GM18508 (cell line): ENCODE measurements around the gene PHKG2.

Experiments used
- ATAC-seq: cut with Tn5 transposase; IDR thresholded peaks from one replicate; pipeline ENCODE4 v1.9.1; 2021; ENCODE audit warnings: moderate number of reproducible peaks; ENCODE audit not compliant: insufficient read depth, unreplicated experiment

Gene PHKG2

DNA sequence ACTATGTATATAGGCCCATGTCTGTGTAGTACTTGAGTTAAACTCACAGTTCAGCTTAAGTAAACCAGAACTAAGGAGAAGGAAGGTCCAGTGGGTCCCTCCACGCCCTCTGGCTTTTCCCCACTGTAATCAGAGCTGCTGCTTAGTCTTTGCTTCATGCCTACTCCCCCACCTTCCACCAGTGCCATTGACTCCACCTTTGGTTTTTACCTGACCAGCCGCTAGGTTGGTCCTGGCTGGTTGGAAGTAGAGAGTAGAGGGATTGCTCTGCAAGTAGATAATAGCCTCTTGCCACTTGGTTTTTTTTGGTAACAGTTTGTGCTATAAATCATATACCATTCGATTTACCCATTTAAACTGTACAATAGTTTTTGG, 22.8 kb upstream of the PHKG2 start:
- no peak for ATAC-seq

DNA sequence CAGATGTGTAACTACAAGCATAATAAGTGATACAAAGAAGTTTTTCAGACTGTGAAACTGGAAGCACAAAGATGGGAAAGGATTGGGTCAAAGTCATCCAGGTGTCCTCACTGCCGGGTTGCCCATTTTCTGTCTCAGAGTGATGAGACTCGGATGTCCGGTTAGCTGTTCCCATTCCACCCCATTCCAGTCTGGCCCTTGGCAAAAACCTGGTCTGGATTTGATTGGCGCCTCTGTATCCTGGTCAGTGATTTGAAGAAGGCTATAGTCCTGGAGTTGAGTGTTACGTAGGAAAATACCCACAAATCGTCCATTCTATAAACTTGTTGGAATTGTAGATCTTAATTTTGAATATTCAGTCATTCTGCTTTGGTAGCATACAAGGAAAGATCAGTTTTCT, 19.9 kb upstream of the PHKG2 start:
- no peak for ATAC-seq

DNA sequence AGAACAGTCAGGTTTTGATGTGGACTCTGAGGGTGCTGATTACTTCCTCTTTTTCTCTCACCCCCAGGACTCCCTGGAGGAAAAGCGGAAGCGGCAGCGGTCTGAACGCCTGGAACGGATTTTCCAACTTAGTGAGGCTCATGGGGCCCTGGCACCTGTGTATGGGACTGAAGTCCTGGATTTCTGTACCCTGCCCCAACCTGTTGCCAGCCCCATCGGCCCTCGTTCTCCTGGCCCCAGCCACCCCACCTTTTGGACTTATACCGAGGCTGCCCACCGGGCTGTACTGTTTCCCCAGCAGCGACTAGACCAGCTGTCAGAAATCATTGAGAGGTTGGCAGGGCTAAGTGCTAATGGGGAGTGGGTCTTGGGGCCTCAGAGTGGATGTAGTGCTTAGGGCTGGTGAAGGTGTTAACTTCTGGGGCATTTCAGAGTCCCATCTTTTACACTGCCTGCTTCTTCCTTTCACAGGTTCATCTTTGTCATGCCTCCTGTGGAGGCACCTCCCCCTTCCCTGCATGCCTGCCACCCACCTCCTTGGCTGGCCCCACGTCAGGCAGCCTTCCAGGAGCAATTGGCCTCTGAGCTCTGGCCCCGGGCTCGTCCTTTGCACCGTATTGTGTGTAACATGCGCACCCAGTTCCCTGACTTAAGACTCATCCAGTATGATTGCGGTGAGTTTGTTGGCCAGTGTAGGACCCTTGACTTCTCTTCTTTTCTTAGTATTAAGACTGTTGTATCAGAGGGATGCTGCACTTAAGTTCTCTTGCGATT, 19.1 kb upstream of the PHKG2 start:
- no peak for ATAC-seq

DNA sequence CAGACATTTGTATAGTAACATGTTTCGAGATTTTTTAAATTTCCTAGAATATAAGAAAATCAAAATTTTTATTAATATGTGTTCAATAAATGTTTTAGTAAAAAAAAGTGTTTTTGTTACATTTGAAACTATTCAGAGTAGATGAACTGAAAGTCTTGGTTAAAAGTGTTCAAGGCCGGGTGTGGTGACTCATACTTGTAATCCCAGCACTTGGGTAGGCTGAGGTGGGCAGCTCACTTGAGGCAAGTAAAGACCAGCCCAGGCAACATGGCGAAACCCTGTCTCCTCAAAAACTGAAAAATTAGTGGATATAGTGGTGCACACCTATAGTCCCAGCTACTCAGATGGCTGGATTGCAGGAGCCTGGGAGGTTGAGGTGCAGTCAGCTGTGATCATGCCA, 16.8 kb upstream of the PHKG2 start:
- no peak for ATAC-seq

DNA sequence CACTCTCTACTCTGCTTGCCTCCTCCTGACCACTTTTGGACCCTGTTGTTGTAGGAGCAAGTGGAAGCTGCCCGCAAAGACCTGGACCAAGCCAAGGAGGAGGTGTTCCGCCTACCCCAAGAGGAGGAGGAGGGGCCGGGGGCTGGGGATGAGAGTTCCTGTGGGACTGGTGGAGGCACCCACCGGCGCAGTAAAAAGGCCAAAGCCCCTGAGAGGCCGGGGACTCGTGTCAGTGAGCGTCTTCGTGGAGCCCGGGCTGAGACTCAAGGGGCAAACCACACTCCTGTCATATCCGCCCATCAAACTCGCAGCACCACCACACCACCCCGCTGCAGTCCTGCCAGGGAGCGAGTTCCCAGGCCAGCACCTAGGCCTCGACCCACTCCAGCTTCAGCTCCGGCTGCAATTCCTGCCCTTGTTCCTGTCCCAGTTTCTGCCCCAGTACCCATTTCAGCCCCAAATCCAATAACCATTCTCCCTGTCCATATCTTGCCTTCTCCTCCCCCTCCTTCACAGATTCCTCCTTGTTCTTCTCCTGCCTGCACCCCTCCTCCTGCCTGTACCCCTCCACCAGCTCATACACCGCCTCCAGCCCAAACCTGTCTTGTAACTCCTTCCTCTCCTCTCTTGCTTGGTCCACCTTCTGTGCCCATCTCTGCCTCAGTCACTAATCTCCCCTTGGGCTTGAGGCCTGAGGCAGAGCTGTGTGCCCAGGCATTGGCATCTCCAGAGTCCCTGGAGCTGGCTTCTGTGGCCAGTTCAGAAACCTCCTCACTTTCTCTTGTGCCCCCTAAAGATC, 11.0 kb upstream of the PHKG2 start:
- no peak for ATAC-seq

DNA sequence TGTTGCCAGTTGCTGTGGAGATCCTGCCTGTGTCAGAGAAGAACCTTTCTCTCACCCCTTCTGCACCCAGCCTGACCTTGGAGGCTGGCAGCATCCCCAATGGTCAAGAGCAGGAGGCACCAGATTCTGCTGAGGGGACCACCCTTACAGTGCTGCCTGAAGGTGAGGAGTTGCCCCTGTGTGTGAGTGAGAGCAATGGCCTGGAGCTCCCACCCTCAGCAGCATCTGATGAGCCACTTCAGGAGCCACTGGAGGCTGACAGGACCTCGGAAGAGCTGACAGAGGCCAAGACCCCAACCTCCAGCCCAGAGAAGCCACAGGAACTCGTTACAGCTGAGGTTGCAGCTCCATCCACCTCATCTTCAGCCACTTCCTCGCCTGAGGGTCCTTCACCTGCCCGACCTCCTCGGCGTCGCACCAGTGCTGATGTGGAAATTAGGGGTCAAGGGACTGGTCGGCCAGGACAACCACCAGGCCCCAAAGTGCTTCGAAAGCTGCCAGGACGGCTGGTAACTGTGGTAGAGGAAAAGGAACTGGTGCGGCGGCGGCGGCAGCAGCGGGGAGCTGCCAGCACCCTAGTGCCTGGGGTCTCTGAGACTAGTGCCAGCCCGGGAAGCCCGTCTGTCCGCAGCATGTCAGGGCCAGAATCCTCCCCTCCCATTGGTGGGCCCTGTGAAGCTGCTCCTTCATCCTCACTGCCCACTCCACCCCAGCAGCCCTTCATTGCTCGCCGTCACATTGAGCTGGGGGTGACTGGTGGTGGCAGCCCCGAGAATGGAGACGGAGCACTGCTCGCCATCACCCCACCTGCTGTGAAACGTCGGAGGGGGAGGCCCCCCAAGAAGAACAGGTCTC, 10.2 kb upstream of the PHKG2 start:
- no peak for ATAC-seq

DNA sequence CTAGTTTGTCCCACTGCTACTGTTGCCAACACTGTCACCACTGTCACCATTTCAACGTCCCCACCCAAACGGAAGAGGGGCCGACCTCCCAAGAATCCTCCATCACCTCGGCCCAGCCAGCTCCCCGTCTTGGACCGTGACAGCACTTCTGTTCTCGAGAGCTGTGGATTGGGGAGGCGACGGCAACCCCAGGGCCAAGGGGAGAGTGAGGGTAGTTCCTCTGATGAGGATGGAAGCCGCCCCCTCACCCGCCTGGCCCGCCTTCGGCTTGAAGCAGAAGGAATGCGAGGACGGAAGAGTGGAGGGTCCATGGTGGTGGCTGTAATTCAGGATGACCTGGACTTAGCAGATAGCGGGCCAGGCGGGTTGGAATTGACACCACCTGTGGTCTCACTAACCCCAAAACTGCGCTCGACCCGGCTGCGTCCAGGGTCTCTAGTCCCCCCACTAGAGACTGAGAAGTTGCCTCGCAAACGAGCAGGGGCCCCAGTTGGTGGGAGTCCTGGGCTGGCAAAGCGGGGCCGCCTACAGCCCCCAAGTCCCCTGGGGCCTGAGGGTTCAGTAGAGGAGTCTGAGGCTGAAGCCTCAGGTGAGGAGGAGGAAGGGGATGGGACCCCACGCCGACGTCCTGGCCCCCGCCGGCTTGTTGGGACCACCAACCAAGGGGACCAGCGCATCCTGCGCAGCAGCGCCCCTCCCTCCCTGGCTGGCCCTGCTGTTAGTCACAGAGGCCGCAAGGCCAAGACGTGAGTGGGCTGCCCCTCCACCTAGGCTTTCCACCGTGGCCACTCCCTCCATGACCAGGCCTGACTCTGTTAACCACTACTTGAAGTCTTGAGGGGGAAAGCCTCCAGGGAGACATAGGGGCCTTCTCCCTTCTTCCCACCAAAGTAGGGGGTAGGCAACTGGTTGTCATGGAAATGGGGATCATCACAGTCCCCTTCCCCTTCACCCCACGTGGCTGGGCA, 9.0 kb upstream of the PHKG2 start:
- no peak for ATAC-seq

DNA sequence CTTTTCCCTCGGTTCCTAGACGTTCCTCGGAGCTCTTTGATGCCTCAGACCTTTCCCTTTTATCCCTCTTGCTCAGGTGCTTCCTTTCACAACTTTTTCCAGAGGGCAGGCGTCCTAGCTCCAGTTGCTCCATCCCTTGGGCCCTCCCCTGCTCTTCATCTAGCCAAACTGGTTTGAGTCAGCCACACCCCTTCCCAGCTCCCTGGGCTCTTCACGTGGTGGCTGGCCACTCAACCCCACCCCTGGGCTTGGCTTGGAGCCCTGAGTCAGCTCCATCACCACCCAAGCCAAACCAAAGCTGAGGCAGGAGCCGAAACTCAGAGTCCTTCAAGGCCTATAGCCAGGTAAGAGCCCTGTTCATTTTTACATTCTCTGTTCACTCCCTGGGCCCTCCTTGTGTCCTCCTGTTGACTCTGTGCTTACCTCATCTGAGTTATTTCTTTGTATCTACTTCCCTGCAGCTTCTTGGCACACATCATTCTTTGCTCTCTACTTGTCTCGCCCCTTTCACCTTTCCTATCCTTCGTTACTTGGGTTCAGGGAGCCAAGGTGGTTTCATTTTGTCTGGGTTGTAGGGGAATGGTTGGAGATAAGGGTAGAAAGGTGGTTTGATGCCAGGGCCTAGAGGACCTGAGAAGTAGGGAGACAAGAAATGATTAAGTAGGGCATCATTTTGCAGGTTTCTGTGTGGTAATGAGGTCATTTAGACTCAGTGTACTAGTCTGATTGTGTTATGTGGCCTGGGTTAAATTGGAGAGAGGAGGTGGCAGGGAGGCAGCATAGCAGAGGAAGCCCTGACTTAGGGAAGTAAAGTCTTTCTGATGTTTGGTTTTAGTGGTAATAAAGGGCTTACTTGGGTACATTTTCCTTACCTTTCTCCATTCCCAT, 7.6 kb upstream of the PHKG2 start:
- no peak for ATAC-seq

DNA sequence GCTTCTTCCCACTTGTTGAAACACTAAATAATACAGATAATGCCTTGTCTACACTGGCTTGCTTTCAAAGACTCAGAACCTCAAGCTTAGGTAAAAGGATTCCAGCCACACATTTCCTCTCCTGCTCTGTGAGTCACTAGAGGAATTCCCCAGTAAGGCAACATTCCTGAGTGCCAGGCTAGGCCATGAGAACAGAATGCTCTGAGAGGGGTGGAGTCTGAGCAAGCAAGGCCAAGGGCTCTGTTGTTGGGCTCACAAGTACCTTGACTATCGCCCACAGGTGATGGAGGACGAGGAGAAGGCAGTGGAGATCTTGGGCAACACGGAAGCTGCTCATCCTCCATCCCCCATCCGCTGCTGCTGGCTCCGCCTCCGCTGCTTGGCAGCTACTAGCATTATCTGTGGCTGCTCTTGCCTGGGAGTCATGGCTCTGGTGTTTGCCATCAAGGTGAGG, 6.7 kb upstream of the PHKG2 start:
- ATAC-seq: no peak

DNA sequence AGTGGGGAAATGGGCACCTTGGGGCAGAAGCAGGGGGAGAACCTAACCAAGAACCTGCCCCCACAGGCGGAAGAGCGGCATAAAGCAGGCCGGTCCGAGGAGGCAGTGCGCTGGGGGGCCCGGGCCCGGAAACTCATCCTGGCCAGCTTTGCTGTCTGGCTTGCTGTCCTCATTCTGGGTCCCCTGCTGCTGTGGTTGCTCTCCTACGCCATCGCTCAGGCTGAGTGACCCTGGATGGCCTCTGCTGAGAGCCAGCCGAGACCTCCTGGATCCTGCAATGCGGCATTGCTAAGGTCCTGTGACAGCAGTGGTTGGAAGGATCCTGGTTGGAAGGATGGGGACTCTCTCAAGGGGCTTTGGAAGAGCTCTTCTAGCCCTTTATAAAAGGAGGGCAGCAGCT, 4.5 kb upstream of the PHKG2 start:
- ATAC-seq: no peak

DNA sequence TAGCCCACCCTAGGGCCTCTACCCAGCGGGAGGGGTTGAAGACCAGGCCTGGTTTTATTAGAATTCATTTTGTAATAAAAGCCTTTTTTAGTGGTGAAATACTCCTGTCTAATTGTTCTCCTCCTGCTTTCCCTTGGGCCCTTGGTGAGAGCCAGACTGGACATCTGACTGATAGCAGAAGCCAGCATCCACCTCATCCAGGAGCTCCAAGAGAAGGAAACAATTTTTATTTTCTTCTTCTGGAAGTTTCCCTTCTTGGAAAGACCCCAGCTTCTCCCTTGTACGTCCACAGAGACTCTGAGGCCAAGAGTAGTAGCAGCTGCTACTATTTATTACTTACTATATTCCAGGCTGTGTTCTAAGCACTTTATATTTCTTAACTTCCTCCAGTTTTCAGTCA, 4.0 kb upstream of the PHKG2 start:
- no peak for ATAC-seq

DNA sequence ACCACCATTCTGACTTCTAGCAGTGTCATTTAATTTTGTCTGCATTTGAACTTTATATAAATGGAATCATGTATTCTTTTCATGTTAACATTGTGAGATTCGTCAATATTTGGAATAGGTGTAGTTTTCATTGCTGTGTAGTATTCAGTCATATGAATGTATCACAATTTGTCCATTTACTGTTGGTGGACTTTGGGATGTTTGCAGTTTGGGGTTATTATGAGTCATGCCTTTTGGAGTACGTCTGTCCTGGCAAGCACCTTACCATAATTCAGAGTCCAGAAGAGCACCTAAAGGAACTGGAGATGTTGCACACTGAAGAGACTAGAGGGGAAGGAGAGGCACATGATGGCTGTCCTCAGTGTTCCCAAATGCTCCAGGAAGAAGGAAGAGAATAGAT, 3.1 kb upstream of the PHKG2 start:
- ATAC-seq: no peak

DNA sequence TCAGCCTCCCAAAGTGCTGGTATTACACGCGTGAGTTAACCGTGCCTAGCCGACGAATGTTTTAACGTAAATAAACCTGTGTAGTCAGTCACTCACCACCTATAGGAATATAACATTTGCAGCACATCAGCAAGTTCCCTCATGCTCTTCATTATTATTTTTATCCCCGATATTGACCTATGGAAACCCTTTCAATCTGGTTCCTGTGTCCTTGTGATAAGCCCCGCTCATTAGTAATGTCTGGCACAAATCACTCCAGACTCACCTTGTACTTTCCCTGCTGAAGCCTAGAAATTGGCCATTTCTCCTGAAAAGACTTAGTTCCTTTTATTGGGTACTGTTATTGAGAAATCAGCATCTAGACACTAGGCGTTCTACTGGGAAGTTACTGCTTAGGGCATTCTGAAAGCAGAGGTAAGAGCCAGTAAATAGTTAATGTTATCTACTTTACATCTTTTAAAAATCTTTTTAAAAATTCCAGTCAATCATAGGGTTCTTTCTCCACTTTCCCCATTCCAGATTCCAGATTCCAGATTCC, 1.5 kb upstream of the PHKG2 start:
- ATAC-seq: no peak

DNA sequence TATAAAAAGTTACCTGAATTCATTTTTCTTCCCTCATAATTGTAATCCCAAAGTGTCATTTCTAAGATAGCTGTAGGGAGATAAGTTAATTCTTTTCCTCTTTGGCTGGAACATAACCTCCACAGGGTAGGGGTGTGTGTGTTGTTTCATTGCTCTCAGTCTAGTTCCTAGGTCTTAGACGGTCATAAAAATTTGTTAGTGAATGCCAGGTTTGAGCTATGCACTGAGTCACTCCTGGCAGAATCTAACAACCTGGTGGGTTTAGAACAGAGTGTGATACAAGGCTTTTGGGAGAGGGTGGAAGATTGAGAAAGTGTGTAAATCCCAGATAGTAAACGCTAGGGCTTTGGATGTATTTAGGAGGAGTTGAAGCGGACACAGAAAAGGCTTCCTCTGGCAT, 894 bp upstream of the PHKG2 start:
- no peak for ATAC-seq

DNA sequence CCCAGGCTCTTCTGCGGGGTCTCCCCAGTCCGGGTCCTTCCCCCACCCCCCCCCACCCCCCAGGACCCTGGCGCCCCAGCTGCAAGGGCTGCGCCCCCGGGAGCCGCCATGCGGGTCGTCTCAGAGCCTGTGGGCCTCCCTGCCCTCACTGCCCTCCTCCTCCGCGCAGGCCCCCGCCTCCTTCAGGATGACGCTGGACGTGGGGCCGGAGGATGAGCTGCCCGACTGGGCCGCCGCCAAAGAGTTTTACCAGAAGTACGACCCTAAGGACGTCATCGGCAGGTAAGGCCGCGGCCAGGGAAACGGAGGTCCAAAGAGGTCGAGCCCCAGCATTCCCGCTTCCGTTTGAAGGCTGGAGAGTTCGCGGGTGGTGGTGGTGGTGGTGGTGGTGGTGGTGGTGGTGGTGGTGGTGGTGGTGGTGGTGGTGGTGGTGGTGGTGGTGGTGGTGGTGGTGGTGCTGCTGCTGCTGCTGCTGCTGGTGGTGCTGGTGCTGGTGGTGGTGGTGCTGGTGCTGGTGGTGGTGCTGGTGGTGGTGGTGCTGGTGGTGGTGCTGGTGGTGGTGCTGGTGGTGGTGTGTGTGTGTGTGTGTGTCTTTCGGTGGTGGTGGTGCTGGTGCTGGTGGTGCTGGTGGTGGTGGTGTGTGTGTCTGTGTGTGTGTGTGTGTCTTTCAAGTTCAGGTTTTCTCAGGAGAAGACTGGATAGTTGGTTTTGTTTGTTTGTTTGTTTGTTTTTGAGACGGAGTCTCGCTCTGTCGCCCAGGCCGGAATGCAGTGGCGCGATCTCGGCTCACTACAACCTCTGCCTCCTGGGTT, 615 bp downstream of the PHKG2 start:
- no peak for ATAC-seq

DNA sequence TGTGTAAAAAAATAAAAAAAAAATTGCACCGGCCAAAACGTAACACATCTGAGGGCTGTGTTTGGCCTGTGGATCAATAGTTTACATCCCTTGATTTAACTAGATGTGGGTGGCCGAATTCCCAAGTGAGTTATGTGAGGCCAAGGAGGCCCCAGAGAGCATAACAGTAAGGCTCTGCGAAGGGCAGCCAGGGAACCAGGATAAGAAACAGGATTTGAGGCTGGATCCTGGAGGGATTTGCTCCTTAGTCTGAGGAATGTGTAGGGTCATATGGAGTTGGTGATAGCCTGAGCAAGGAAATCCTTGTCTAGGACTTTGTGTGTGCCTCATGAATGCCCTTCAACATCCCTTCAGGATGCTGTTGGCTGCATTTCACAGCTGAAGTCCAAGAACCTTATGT, 2.0 kb downstream of the PHKG2 start:
- ATAC-seq: no peak

DNA sequence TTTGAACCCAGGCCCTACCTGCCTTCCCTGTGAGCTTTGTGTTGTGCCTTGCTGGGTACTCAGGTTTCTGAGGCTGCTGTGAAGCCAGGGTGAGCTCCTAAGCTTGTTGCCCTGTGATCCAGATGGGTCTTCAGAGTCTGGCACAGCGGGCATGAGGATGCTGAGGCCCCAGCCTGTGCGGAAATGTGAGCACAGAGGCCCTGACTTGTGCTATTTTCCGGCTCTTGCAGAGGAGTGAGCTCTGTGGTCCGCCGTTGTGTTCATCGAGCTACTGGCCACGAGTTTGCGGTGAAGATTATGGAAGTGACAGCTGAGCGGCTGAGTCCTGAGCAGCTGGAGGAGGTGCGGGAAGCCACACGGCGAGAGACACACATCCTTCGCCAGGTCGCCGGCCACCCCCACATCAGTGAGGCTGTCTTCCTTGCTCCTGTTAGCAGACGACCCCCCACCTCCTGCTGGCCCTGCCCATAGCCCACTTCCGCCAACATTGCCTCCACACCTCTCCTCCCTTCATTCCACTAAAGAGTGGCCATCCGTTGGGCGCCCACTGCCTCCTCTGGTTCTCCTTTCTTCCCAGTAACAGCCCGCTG, 2.7 kb downstream of the PHKG2 start:
- no peak for ATAC-seq
